ENCODE measurements around the gene ERMARD. TPM values are rescaled to one million over a fixed set of nuclear protein-coding genes. Genes with fewer than 3 reads are reported as not detected.

Gene ERMARD
- total and polyA plus RNA-seq, 8 donors, result 9.1 to 62.4 (median 14.4) TPM

GRCh38 chr6:169729961-169730360 is 21.5 kb upstream of the ERMARD start:
- no peak for FAIRE-seq
- H3K9me3 ChIP-seq, result no peaks in the 10 kb centered on the region
- H3K36me3 ChIP-seq, result no peaks in the 10 kb centered on the region
- DNase-seq, result no peak
- no peak overlapping the region for H3K27ac ChIP-seq
- no peaks in the 10 kb centered on the region for H3K27me3 ChIP-seq
- TF ChIP-seq, protein P1, sequence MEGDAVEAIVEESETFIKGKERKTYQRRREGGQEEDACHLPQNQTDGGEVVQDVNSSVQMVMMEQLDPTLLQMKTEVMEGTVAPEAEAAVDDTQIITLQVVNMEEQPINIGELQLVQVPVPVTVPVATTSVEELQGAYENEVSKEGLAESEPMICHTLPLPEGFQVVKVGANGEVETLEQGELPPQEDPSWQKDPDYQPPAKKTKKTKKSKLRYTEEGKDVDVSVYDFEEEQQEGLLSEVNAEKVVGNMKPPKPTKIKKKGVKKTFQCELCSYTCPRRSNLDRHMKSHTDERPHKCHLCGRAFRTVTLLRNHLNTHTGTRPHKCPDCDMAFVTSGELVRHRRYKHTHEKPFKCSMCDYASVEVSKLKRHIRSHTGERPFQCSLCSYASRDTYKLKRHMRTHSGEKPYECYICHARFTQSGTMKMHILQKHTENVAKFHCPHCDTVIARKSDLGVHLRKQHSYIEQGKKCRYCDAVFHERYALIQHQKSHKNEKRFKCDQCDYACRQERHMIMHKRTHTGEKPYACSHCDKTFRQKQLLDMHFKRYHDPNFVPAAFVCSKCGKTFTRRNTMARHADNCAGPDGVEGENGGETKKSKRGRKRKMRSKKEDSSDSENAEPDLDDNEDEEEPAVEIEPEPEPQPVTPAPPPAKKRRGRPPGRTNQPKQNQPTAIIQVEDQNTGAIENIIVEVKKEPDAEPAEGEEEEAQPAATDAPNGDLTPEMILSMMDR (IDR thresholded peaks at IDR 0.05), result no peak
- intact Hi-C loops (cut with DNase I), result no loop called here
- H3K4me3 ChIP-seq, result no peak overlapping the region
- ATAC-seq, result no peak
- H3K4me1 ChIP-seq, result no peaks in the 10 kb centered on the region

DNA sequence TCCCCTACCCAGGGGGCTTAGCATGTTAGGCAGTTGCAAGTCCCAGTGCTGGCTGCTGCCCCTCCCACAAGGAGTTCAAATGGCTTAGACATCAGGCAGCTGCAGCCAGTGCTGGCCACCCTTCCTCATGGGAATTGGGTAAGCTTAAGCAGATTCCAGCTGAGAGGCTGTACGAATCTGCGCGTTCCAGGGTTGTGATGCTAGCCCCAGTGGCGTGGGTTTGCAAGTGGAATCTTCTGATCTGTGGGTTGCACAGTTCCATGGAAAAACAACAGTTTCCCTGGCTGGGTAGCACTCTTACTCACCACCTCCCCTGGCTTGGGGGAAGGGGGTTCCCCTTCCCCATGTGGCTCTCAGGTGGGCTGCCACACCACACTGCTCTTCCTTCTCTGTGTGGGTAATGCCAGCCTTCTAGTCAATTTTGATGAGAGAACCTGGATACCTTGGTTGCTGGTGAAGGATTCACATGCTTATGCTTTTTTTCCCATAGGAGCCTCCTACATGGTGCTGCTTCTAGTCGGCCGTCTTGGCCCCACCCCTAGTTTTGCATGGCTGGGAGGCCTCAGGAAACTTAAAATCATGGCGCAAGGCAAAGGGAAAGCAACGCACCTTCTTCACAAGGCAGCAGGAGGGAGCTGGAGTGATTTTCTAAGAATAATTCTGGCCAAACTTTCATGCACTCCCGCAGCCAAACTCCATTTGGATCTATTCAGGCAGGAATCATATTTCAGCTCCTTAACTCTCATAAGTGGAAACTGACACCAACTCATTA is 13.0 kb upstream of the ERMARD start:
- Histone ChIP-seq H3K36me3 (no peaks in the 10 kb centered on the region), H3K27me3 (no peaks in the 10 kb centered on the region), H3K27ac (no peak overlapping the region), H3K9me3 (no peaks in the 10 kb centered on the region), H3K4me1 (no peaks in the 10 kb centered on the region), H3K4me3 (no peak overlapping the region)
- WGBS, 2 donors, result 73 to 77% methylated on average over 9 of the region's 9 CpGs
- FAIRE-seq, result no peak
- intact Hi-C loops (cut with DNase I), result no loop called here
- TF ChIP-seq, protein P1 (IDR thresholded peaks at IDR 0.05), result no peak
- DNase-seq, result no peak
- no peak for ATAC-seq

DNA sequence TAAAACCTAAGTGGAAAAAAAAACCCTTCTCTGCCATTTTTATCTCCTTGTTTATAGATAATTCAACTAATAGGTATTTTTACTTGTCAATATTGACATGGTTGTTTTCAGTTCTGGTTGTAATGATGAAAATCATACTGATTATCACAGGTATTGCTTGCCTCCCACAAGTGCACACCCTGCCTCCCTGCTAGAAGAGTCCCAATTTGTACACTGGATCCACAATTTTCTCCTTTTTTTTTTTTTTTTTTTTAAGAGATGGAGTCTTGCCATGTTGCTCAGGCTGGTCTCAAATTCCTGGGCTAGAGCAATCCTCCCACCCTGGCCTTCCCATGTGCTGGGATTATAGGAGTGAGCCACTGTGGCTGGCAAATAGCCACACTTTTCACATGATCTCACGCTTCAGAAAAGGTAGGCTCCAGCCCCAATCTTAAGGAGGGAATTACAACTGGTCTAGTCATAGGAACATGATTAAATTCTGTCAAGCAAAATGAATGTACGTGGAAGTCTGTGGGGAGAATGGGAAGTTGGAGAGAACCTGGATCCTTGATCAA is 12.4 kb upstream of the ERMARD start:
- FAIRE-seq (no peak), DNase-seq (no peak), ATAC-seq (no peak)
- TF ChIP-seq, protein P1 (IDR thresholded peaks at IDR 0.05), result no peak
- Histone ChIP-seq H3K4me3 (no peak overlapping the region), H3K36me3 (no peaks in the 10 kb centered on the region), H3K9me3 (no peaks in the 10 kb centered on the region), H3K4me1 (no peaks in the 10 kb centered on the region), H3K27me3 (no peaks in the 10 kb centered on the region), H3K27ac (no peak overlapping the region)
- WGBS, 2 donors, result 85 to 91% methylated on average over 2 of the region's 2 CpGs
- intact Hi-C loops (cut with DNase I), result no loop called here

- intact Hi-C loops (cut with DNase I), result no loop called here
- FAIRE-seq (no peak), DNase-seq (no peak)
These were observed 10.1 kb upstream of the ERMARD start for GRCh38 chr6:169741344-169741743.

More at GRCh38 chr6:169741344-169741743, 10.1 kb upstream of the ERMARD start:
- Histone ChIP-seq H3K36me3 (no peaks in the 10 kb centered on the region), H3K27ac (no peak overlapping the region), H3K9me3 (no peaks in the 10 kb centered on the region), H3K27me3 (no peaks in the 10 kb centered on the region), H3K4me3 (no peak overlapping the region), H3K4me1 (no peaks in the 10 kb centered on the region)
- TF ChIP-seq, protein P1 (IDR thresholded peaks at IDR 0.05), result no peak
- no peak for ATAC-seq
